Stimulated activated CD4-positive, alpha-beta T cell treated with anti-CD3 and anti-CD28 coated beads, Interleukin-12 subunit alpha, Interleukin-12 subunit beta, amount 100 ng/mL, for 24 hours (primary cell): ENCODE measurements around the gene TNN.
"Not testable (repeated sequence)": the region's sequence is repeated elsewhere in the genome, so short reads cannot be mapped to it uniquely, and the experiment has no call there.

Experiments
- DNase-seq, 2 experiments: peaks; one replicate each; pipeline ENCODE4 v3.0.0-alpha.2; 2020; ENCODE audit warnings: low read depth in 2 of 2

Gene TNN, protein sequence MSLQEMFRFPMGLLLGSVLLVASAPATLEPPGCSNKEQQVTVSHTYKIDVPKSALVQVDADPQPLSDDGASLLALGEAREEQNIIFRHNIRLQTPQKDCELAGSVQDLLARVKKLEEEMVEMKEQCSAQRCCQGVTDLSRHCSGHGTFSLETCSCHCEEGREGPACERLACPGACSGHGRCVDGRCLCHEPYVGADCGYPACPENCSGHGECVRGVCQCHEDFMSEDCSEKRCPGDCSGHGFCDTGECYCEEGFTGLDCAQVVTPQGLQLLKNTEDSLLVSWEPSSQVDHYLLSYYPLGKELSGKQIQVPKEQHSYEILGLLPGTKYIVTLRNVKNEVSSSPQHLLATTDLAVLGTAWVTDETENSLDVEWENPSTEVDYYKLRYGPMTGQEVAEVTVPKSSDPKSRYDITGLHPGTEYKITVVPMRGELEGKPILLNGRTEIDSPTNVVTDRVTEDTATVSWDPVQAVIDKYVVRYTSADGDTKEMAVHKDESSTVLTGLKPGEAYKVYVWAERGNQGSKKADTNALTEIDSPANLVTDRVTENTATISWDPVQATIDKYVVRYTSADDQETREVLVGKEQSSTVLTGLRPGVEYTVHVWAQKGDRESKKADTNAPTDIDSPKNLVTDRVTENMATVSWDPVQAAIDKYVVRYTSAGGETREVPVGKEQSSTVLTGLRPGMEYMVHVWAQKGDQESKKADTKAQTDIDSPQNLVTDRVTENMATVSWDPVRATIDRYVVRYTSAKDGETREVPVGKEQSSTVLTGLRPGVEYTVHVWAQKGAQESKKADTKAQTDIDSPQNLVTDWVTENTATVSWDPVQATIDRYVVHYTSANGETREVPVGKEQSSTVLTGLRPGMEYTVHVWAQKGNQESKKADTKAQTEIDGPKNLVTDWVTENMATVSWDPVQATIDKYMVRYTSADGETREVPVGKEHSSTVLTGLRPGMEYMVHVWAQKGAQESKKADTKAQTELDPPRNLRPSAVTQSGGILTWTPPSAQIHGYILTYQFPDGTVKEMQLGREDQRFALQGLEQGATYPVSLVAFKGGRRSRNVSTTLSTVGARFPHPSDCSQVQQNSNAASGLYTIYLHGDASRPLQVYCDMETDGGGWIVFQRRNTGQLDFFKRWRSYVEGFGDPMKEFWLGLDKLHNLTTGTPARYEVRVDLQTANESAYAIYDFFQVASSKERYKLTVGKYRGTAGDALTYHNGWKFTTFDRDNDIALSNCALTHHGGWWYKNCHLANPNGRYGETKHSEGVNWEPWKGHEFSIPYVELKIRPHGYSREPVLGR (N-terminal part only)

DNA sequence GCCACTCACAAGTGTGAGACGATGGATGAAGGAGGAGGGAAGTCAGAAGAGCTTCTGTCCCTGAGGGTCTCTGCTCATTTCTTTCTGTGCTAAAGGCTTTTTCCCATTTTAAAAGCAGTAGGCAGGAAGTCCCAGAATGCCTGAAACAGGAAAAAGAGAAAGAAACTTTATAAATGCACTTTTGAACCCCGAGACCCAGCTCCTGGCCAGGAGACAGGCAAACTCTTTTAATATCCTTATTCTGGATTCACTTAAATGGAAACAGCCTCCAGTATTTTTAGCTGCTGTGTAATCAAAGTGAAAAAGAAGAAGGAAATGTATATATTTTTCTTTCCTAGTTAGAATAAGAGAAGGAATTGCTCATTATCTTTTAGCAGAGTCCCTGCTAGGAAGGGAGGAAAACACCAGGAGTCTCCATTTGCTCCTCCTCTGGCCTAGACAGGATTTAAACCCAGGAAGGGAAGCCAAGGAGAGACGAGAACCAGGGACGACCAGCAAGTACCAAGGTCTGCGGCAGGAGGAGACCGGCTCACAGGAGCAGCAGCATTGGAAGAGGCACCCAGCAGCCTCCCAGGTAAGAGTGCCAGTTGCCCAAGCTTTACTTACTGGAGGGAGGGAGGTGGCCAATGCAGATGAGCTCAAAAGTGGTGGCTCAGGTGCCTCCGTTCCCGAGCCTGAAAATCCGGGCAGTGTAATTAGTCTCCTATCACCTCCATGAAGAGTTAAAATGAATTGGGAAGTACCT lies at the start of gene TNN:
Gene TNN (plus strand): TSS at position 472 of the 745 bp plus-strand sequence. CDS start 9,586 bp downstream, outside the sequence.
- no peak for DNase-seq

DNA sequence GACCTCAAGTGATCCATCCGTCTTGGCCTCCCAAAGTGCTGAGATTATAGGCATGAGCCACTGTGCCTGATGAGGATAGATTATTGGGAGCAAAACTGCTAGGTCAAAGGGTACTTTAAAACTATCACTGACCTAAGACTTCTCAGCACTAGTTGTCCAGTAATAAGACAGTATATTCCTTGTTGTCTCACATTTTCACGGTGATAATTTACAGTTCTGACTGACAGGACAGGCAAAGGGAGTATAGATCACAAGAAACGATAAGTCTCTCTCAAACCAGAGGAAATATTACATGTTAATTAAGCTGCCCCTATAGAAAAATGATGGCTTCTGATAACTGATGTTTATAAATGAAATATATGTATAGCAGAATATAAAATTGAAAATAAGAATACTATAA lies 48.1 kb upstream of the TNN start:
- no peak for DNase-seq

DNA sequence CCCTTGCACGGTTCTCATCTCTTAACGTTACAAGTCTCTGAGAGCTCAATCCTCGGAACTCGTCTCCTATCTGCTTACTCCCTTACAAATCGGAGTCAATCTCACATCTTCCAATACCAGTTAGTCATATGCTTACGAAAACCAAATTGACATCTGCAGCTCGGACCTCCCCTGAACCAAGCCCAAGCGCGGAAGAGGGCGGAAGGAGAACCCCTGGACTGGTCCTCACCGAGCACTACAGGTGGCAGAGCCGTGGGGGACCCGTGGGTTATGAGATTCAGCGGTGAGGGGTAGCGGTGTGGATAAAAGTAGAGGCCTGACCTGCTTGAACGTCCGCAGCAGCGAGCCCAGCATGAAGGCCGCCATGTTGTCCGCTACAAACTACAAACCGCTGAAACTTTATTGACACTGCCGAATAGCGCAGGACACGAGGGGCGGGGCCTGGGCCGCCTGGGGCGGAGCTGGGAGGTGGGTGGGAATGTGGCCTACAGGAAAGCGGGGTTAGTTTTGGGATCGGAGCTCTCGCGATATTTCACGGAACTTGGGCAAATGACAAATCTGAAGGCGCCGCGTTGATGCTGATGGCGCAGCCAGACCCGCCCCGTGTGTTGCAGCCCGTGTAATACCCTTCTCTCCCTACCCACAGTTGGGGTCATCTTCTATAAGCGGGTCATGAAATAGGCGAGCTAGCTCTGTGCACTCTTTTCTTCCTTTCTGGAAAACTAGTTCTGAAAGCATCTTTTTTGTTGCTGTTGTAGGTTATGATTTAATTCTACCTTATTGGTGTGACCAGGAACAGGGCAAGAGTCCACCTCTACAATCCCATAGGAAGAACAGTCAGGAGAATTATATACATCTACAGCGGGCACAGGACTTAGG lies 44.4 kb upstream of the TNN start, which contains the start of gene MRPS14:
Gene MRPS14 (minus strand): TSS at position 383 of the 879 bp plus-strand sequence. CDS start 17 bp downstream, at position 366.
- peak; percentile 96 to 99 for DNase-seq

DNA sequence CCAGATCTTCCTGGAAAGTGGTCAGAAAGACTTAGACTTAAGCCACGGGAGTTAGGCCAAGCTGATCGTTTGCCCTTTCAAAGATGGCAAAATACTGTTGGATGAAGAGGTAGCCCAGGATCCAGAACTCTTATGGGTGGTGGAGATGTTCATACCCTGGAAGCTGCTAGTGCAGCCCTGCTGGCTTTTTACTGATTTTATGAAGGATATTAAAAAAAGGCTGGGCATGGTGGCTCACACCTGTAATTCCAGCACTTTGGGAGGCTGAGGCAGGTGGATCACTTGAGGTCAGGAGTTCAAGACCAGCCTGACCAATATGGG lies 43.8 kb upstream of the TNN start:
- not testable (repeated sequence) for DNase-seq

DNA sequence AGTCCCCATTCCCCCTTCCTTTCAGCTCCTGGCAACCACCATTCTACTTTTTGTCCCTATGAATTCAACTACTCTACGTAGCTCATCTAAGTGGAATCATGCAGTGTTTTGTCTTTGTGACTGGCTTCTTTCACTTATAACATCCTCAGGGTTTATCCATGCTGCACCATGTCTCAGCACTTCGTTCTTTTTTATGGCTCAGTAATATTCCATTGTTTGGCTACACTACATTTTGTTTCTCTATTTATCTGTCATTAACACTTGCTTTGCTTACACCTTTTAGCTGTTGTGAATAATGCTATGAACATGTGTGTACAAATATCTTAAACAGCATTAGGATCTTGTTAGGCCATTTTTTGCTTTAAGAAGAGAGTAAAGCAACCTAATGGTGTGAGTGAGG lies 42.9 kb upstream of the TNN start:
- no peak for DNase-seq

DNA sequence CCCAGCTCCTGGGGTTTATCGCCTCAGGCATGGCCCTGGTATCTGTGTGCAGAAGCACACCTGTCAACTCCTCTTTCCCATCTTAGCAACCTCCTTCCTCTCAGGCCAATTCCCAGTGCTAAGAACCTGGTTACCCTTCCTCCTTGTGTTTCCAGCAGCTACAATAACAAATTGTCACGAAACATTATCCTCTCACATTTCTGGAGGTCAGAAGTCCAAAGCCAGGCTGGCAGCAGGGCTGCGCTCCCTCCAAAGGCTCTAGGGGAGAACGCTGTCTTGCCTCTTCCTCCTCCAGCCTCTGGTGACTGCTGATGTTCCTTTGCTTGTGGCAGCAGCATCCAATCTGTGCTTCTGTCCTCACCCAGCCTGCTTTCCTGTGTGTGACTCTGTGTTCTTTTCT lies 33.7 kb upstream of the TNN start:
- DNase-seq = no peak

DNA sequence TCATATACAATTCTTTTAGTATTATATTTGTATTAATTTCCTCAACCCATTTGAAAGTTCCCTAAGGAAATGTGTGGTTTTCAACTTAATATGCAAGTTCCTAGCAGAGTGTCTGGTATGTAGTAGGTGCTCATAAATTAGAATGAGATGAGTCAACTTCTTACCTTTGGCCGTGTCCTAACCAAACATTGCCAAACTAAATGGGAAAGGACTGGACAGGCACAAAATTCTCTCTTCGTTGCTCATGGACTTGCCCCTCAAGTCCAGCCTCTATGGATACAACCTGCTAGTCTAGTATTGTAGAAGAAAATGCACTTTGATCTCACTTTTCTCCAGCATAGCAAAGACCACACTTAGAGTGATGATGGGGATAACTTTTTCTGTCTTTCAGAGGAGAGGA lies 32.9 kb upstream of the TNN start:
- DNase-seq = no peak

DNA sequence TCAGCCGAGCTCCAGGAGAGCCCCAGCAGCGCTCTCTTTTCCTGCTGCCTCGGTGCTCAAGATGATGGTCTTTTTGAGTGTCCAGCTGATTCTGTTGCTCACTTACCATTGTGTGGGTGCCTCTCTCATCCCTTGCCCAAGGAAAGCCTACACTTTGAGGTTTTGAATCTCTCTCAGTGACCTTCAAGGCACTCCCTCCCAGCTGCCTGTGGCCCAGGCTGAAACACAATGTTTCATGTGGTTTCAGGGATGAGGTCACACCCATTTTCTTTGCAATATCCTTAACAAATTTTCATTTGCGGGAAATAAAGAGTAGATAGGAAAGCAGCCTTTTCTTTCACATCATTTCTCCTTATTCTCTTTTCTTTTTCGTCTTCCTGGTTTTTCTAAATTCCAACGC lies 31.8 kb upstream of the TNN start:
- DNase-seq = no peak

DNA sequence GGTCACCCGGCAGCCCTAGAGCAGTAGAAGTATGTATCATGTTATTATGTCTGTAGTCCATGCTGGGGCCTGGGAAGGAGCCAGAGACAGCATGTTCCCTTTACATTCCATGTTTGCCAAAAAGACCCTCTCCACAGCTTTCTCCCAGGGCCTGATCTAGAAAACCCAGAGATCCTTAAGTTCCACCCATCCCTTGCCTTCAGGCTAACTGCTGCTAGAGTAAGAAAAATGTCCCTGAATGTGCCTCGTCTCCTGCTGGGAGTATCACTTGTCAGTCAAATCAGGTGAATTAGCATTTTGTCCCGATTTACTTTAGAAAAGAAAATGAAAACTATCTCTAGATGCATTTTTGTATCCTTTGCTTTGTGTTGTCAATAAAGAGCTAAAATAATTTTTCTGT lies 31.2 kb upstream of the TNN start:
- no peak for DNase-seq

DNA sequence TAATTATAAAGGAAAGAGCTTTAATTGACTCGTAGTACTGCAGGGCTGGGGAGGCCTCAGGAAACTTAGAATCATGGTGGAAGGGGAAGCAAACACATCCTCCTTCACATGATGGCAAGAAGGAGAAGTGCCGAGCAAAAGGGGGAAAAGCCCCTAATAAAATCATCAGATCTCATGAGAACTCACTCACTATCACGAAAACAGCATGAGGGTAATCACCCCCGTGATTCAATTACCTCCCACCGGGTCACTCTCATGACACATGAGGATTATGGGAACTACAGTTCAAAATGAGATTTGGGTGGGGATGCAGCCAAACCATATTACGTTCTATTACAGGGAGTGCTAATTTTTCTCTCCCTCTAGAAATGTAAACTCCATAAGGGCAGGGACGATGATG lies 30.2 kb upstream of the TNN start:
- DNase-seq = no peak

DNA sequence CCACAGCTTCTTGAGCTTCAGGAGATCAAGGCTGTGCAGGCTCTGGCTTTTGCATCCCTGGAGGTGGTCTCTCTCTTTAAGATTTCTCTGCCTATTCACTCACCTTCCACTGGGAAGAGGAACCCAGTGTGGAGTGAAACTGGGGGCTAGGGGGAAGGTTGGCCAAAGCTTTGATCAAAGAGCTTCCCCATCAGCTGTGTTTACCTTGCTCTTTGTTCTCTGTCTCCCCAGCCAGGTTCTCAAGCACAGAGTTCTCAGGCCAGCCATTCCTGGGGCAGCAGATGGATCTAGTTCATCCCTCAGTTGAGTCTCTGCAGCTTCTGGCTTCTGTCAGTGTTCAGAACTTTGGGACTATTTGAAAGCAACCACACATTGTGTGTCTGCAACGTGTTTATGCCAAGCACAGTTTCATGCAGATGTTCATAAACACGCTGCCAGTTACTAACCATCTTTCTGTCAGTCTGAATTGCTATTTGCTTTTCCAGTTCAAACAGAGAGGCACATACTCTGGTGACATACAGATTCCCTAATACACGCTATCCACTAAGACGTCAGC lies 27.2 kb upstream of the TNN start:
- no peak for DNase-seq

DNA sequence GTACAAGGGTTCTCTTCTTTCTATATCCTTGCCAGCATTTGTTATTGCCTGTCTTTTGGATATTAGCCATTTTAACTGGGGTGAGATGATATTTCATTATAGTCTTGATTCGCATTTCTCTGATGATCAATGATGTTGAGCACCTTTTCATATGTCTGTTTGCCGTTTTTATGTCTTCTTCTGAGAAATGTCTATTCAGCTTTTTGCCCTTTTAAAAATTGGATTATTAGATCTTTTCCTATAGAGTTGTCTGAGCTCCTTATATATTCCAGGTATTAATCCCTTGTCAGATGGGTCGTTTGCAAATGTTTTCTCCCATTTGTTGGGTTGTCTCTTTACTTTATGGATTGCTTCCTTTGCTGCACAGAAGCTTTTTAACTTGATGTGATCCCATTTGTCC lies 25.0 kb upstream of the TNN start:
- no peak for DNase-seq

DNA sequence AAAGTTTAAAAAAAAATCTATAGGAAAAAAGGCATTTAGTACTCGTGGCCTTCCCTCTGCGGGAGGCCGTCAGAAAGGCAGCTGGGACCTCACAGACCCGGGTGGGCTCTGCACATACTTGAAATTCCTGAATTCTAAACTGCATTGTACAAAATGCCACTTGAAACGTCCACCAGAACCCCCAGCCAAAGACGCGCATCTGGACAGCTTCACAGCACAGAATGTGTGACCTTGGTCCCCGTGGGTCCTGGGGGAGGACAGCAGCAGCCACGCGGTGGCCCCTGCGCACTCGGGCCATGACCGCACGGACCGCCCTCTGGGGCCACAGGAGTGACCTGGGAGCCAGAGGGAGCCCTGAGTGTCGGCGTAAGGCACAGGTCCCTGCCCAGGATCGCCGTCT lies 23.8 kb upstream of the TNN start:
- no peak for DNase-seq

DNA sequence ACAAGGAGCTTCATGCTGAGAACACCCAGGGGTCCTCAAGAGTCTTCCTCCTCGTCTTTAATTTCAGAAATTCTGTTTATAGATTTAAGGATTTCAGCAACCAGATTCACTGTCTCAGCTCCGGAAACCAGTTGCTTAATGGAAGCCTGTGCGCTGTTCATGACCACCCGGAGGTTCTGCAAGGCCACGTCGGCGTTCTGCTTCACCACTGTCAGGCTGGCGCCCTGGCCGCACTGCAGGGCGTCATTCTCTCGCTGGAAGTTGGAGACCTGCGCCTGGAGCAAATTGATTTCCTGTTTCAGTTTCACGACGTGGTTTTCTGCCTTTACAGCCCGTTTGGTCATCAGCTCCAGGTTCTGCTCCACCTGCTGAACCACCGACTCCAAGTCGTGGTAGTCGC lies 23.0 kb upstream of the TNN start:
- DNase-seq = not testable (repeated sequence)

DNA sequence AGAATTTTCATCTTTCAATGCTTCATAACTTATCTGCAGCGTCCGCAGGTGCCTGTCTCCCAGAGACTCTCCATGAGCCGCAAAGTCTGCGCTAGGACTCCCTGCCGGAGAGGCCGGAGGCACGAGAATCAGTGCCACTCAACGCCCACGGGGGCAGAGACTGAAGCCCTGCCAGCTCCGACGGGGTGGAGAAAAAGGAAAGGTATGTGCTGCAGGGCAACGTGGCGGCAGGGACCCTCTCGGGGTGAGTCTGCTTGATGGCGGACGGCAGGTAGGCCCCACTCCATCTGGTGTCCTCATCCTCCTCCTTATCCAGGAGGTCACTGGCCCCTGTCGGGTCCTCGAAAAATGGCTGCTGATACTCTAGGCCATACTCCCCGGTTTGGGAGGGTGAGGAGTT lies 22.5 kb upstream of the TNN start:
- no peak for DNase-seq

DNA sequence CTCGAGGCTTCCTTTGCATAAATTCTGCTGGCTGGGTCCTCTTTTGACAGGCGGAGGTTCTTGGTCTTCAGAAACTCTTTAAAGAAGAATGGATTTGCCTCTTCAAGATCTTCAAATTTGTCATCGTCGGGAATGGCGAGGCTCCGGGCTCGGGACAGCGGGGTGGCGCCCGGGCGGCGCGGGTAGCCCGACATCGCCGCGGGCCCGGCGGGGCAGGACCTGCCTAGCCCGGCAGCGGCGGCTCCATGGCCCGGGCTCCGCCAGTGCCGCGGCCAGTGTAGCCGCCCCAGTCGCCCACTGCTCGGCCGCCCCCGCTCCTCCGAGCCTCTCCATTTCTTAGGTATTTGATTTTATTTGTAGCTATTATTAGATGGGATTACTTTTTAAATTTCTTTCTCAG lies 22.1 kb upstream of the TNN start:
- DNase-seq = no peak

DNA sequence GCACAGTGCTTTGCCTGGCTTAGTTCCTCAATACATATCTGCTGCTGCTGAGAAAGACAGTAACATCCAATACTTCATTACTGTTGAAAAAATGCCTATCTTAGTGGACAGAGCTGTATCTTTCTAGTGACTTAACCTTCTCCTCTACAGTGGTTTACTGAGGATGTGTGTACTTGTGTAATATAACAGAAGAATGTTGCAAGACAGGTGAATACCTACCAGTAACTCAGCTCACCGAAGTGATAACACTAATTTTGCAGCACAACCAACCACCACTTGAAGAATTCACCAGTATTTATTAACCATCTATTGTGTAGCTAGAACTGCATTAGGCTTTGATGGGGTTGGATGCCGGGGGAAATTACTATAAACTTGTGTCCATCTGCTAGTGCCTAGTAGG lies 16.6 kb upstream of the TNN start:
- no peak for DNase-seq

DNA sequence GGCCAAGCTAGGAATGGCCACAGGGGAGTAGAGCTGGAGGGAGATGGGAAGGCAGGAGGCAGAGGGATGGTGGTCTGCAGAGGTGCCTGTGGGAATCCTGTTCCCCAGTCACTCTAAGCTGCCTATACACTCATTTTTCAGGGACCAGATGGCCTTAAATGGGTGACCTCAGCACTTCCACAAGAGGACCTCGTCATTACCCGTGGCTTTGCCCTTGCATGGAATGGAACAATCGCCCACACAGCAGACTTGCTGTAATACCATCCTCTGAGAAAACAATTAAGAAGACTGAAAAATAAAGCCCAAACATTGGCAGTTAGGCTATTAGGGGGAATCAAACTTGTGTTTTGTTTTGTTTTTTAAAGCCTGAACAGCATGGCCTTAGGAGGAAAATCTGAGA lies 12.9 kb upstream of the TNN start:
- DNase-seq = no peak

DNA sequence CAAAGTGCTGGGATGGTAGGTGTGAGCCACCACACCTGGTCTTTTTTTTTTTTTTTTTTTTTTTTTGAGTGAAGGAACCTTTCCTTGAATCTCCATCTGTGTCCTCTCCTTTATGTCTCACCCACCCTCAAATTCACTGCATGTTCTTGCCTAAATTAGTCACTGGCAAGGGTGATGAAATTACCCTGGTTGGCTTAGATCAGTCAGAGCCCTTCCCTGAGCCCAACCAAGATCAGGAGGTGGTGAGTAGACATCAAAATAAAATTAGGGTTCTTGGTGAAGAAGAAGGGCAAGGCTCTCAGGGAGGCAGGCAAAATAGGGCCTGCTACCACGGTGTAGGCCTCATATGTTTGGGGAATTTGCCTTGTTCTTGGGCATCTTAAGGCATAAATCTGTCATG lies 5.3 kb upstream of the TNN start:
- no peak for DNase-seq

DNA sequence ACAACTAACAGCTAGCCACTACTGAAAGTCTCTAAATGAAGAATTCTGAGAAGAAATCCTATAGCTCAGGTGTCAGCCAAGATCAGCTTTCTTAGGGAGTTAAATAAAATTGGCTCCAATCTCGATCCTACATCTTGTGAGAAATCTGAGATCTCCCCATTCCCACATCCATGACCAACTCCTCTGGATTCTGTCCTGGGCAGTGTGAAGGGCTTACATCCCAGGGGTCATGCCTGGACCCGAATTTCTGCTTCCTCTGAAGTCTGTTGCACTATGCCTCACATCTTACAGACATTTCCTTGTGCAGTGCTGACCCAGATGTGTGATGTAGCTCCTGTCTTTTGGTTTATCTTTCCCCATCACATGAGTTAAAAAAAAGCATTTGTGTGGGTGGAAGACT lies 4.8 kb upstream of the TNN start:
- no peak for DNase-seq
